Smooth muscle cell (in vitro differentiated cells): ENCODE results near the gene CBR1. TPM values are rescaled to one million over a fixed set of nuclear protein-coding genes. Genes with fewer than 3 reads are reported as not detected.

Experiments
- DNase-seq: peaks from one replicate; lab custom pipeline; 2025; ENCODE audit not compliant: unreplicated experiment; lab: John Stamatoyannopoulos, UW
- H2AFZ ChIP-seq: fragments of 200-600 bp; sonication (generic); 2 replicates; pipeline ENCODE4 v1.6.0; 2016; ENCODE audit warnings: antibody characterized with exemption, low read depth, mild to moderate bottlenecking
- H3F3A ChIP-seq: fragments of 200-600 bp; sonication (generic); 2 replicates; pipeline ENCODE4 v1.6.0; 2017; ENCODE audit warnings: antibody characterized with exemption, low read depth
- H3K27ac ChIP-seq: fragments of 200-600 bp; sonication (generic); 2 replicates; pipeline ENCODE4 v1.5.1; 2016; ENCODE audit warnings: low read depth, mild to moderate bottlenecking
- H3K27me3 ChIP-seq: fragments of 200-600 bp; sonication (generic); 2 replicates; pipeline ENCODE4 v1.6.1; 2016; ENCODE audit warnings: low read depth, mild to moderate bottlenecking
- H3K36me3 ChIP-seq: fragments of 200-600 bp; sonication (generic); 2 replicates; pipeline ENCODE4 v1.5.1; 2016; ENCODE audit warnings: low read depth
- H3K4me1 ChIP-seq: fragments of 200-600 bp; sonication (generic); 2 replicates; pipeline ENCODE4 v1.5.1; 2016; ENCODE audit warnings: low read depth
- H3K4me2 ChIP-seq: fragments of 200-600 bp; sonication (generic); 2 replicates; pipeline ENCODE4 v1.6.0; 2016; ENCODE audit warnings: mild to moderate bottlenecking
- H3K4me3 ChIP-seq: fragments of 200-600 bp; sonication (generic); 2 replicates; pipeline ENCODE4 v1.5.1; 2016; ENCODE audit warnings: mild to moderate bottlenecking
- H3K79me2 ChIP-seq: fragments of 200-600 bp; sonication (generic); 2 replicates; pipeline ENCODE4 v1.6.0; 2016; ENCODE audit warnings: low read depth, mild to moderate bottlenecking
- H3K9ac ChIP-seq: fragments of 200-600 bp; sonication (generic); 2 replicates; pipeline ENCODE4 v1.6.0; 2016; ENCODE audit warnings: low read depth
- H3K9me3 ChIP-seq: fragments of 200-600 bp; sonication (generic); replicated peaks from 2 replicates; pipeline ENCODE4 v1.5.1; 2016; ENCODE audit warnings: low read depth
- H4K20me1 ChIP-seq: fragments of 200-600 bp; sonication (generic); 2 replicates; pipeline ENCODE4 v1.6.0; 2016; ENCODE audit warnings: low read depth
- WGBS: methylation state at CpG from one replicate; pipeline ENCODE4 v1.1.7; 2016; ENCODE audit warnings: low lambda C conversion rate; 5-methylcytosine and 5-hydroxymethylcytosine counted together
- polyA plus RNA-seq: library from polyadenylated mRNA; unstranded; fragments of >200 nt; fragmentation: Nextera tagmentation; extraction: Ambion mirVana; gene quantifications from 2 replicates; pipeline ENCODE4 v1.2.1, GENCODE V29; 2016
- total RNA-seq: library from RNA; depleted of rRNA; stranded (reverse); fragments of >200 nt; gene quantifications from 2 replicates; pipeline ENCODE4 v1.2.3, GENCODE V29; 2014
- TF ChIP-seq, protein P1 (sequence below): fragments of 200-600 bp; sonication (generic); IDR thresholded peaks from 2 replicates; pipeline ENCODE4 v1.5.1; 2017; ENCODE audit warnings: borderline replicate concordance, mild to moderate bottlenecking, antibody characterized with exemption; ENCODE audit not compliant: insufficient read depth, poor library complexity, severe bottlenecking

CBR1 gene
- total and polyA plus RNA-seq, 2 experiments from 2014 or later = 67.1 to 90.7 TPM

DNA sequence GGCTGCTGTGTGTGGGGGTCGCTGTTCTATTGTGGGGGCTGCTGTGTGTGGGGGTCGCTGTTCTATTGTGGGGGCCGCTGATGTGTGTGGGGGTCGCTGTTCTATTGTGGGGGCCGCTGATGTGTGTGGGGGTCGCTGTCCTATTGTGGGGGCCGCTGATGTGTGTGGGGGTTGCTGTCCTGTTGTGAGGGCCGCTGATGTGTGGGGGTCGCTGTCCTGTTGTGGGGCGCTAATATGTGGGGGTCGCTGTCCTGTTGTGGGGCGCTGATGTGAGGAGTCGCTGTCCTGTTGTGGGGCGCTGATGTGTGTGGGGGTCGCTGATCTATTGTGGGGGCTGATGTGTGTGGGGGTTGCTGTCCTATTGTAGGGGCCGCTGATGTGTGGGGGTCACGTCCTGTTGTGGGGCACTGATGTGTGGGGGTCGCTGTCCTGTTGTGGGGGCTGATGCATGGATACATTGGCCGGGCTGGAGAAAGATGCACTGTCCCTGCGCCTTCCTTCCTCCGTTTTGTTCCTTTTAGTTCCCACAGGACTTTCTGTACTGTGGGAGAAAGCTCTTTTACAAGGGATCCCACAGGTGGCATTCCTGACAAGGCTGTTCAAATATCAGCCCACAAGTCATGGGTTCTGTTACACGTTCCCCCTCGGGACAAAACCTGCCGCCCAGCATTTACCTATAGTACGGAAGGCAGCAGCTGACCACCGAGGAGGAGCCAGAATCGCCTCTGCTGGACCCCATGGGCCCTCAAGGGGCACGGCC is 37.0 kb upstream of the CBR1 start:
- 93% methylated on average over 24 of the region's 28 CpGs for WGBS
- H3K27me3 ChIP-seq = no peaks in the 10 kb centered on the region
- DNase-seq = no peak
- H3K9ac ChIP-seq = no peak overlapping the region
- H3K4me1 ChIP-seq = no peaks in the 10 kb centered on the region
- no peaks in the 10 kb centered on the region for H3K79me2 ChIP-seq
- no peaks in the 10 kb centered on the region for H3F3A ChIP-seq
- no peak overlapping the region for H3K4me2 ChIP-seq
- H3K27ac ChIP-seq = no peak overlapping the region
- no peak overlapping the region for H2AFZ ChIP-seq
- no peaks in the 10 kb centered on the region for H3K36me3 ChIP-seq
- TF ChIP-seq, protein P1, sequence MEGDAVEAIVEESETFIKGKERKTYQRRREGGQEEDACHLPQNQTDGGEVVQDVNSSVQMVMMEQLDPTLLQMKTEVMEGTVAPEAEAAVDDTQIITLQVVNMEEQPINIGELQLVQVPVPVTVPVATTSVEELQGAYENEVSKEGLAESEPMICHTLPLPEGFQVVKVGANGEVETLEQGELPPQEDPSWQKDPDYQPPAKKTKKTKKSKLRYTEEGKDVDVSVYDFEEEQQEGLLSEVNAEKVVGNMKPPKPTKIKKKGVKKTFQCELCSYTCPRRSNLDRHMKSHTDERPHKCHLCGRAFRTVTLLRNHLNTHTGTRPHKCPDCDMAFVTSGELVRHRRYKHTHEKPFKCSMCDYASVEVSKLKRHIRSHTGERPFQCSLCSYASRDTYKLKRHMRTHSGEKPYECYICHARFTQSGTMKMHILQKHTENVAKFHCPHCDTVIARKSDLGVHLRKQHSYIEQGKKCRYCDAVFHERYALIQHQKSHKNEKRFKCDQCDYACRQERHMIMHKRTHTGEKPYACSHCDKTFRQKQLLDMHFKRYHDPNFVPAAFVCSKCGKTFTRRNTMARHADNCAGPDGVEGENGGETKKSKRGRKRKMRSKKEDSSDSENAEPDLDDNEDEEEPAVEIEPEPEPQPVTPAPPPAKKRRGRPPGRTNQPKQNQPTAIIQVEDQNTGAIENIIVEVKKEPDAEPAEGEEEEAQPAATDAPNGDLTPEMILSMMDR = no peak
- H3K9me3 ChIP-seq = no peaks in the 10 kb centered on the region
- H3K4me3 ChIP-seq = no peak overlapping the region
- H4K20me1 ChIP-seq = no peaks in the 10 kb centered on the region

DNA sequence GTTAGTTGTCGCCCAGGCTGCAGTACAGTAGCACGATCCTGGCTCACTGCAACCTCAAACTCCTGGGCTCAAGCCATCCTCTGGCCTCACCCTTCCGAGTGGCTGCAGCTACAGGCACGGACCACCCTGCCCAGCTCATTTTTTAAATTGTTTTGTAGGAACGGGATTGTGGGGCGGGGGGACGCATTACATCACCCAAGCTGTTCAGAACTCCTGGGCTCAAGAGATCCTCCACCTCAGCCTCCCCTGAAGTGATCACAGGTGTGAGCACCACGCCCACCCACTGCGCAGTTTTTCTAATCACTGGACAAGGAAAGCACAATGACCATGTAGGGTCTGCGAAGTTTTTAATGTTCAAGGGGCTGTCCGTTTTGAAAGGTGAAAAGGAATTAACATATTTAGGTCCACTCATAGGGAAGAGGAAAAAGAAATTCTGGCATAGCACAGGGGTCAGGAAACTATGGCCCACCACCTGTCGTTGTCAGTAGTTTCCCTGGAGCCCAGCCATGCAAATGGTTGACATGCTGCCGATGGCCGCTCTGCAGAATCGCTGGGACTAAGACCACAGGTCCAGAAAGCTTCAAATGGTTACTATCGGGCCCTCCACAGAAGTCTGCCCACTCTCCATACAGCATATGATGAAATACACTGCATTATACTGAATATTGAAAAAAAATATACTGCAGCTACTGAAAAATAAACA is 35.5 kb upstream of the CBR1 start:
- TF ChIP-seq, protein P1 = no peak
- Histone ChIP-seq H3K79me2 (no peaks in the 10 kb centered on the region), H3K27ac (no peak overlapping the region), H3K4me3 (no peak overlapping the region), H3K4me1 (no peaks in the 10 kb centered on the region), H3K9me3 (no peaks in the 10 kb centered on the region), H3K4me2 (no peak overlapping the region), H3K27me3 (no peaks in the 10 kb centered on the region), H3K36me3 (no peaks in the 10 kb centered on the region), H3K9ac (no peak overlapping the region), H4K20me1 (no peaks in the 10 kb centered on the region), H3F3A (no peaks in the 10 kb centered on the region), H2AFZ (no peak overlapping the region)
- no peak for DNase-seq
- 87% methylated on average over 16 of the region's 16 CpGs for WGBS

DNA sequence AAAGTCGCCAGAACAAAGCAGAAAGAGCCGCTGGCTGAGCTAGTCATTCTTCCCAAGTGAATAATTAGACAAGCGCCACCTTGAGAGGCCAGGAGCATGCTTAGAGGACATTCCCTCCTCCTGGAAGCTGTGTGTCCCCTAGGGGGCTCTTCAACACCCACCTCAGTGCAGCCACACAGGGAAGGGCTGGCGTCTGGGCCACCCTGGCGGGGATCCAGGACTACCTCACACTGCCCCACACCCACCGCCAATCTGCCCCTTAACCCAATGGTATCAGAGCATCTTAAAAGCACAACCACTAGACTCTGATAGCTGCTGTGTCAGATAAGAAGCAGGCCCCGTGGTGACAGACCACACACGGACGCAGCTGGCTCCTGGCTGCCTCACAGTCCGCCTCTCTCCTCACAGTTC is 34.4 kb upstream of the CBR1 start:
- 62% methylated on average over 10 of the region's 10 CpGs for WGBS
- Histone ChIP-seq H3F3A (no peaks in the 10 kb centered on the region), H3K4me3 (no peak overlapping the region), H2AFZ (no peak overlapping the region), H4K20me1 (no peaks in the 10 kb centered on the region), H3K4me2 (no peak overlapping the region), H3K27ac (no peak overlapping the region), H3K79me2 (no peaks in the 10 kb centered on the region), H3K9ac (no peak overlapping the region), H3K36me3 (no peaks in the 10 kb centered on the region), H3K27me3 (no peaks in the 10 kb centered on the region), H3K9me3 (no peaks in the 10 kb centered on the region), H3K4me1 (no peaks in the 10 kb centered on the region)
- DNase-seq = no peak
- TF ChIP-seq, protein P1 = no peak
